Kidney glomerular epithelial cell (primary cell): ENCODE data around the gene MOCS3.
"Not testable (repeated sequence)": the region's sequence is repeated elsewhere in the genome, so short reads cannot be mapped to it uniquely, and the experiment has no call there.

Experiments used
- DNase-seq: peaks from one replicate; lab custom pipeline; 2025; lab: John Stamatoyannopoulos, UW

Gene MOCS3

DNA sequence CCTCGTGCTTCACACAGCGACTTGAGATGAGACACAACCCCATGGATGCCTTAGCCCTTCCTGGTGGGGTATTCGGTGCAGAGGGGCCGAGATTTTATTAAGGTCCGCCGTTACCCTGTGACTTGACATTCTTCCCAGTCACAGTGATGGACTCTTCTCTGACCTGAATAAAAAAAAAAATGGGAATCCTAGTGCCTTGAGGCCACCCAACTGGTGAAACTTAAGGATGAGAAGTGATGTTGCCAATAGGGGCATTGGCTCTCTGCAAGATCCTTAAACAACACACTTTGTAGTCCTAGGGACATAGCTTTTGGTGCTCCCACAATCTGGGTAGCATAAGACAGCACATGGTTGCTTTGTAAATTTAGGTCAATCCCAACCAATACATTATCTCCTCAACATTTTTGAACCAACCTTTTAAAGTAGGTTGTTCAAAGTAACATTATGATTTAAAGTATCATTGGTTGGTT lies 26.6 kb upstream of the MOCS3 start:
- no peak for DNase-seq

DNA sequence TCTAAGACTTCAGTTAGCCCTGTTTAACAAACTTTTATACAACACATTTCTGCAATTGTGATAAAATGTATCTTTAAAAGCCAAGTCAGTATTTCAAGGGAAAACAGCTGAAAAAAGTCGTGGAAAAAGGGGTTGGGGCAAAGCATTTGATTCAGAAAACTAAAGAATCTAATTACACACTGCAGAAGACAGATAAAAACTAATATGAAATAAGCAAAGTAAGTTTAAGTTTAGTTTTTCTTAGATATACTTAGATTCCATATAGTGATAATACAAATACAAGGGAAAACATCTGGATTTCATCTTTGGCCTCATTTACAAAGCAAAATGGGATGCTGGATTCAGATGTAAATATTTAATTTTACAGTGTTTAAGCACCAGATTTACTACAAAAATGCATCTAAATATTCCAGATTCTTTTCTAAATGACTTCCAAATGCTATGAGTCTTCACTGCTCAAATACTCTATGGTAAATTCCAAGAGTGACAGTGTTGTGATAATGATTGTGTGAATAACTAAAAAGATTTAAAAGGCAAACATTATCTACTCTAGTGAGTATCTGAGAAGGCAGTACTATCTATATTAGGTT lies 25.8 kb upstream of the MOCS3 start:
- no peak for DNase-seq

DNA sequence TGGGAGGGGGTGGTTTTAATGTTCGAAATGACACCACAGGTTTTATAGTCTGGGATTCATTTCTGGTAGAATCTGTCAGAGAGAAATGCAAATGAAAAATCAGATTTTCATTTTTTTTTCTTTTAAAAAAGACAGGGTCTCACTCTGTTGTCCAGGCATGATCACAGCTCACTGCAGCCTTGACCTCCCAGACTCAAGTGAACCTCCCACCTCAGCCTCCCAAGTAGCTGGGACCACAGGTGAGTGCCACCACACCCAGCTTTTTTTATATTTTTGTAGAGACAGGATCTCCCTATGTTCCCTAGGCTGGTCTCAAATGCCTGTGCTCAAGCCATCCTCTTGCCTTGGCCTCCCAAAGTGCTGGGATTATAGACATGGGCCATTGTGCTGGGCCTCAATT lies 25.0 kb upstream of the MOCS3 start:
- no peak for DNase-seq

DNA sequence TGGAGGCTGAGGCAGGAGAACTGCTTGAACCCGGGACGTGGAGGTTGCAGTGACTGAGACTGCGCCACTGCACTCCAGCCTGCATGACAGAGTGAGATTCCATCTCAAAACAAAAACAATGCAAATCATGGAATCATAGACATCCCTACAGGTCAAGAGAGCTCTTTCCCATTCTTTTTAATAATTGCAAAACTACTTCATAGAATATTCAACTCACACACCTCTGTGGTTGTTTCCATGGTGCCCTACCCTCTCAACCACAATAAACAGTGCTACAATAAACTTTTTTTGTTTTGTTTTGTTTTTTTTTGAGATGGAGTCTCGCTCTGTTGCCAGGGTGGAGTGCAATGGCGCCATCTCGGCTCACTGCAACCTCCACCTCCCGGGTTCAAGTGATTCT lies 15.5 kb upstream of the MOCS3 start:
- no peak for DNase-seq

DNA sequence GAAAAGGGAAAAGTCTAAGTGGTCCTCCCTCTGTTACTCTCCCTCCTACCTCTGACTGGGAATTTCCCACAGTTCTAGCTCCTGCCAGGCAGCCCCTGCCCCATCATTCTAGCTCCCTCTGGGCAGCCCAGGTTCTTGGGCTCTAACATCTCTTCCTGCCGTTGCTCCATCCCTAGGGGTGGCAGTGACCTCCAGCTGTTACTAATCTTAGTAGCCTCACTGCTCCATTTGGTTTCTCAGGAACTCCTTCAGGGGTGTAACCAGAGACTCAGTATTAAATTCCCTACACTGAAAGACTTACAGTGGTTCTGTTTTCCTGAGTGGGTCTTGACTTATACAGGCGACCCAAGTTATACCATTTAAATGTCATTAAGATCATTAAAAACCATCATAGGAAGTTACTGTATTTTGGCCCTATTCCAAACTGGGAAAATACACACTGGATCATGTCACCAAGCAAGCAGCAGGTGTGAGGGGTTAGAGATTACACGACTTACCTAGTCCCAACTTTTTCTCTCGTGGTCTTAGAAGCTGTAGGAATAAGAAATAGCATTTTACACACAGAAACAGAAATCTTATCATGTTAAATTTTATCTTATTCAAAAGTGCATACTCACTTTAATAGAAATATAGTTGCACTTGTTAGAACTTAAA lies 10.4 kb upstream of the MOCS3 start:
- DNase-seq = no peak

DNA sequence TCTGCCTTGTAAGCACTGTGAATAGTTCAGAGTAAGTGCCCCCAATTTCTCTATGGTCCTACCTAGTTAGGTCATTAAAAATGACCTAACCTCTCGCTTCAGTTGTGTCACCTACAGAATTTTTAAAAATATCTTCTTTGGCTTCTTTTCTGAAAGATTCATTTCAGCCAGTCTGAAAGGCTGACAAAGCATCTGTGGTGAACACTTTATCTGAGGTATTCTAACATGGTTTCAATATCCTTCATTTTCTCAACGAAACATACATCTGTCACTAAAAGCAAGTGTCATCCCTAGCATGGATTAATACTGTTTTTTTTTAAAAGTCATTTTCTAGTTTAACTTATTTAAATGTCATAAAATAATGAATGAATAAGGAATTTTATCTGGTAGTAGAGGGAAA lies 5.4 kb upstream of the MOCS3 start:
- DNase-seq = no peak

DNA sequence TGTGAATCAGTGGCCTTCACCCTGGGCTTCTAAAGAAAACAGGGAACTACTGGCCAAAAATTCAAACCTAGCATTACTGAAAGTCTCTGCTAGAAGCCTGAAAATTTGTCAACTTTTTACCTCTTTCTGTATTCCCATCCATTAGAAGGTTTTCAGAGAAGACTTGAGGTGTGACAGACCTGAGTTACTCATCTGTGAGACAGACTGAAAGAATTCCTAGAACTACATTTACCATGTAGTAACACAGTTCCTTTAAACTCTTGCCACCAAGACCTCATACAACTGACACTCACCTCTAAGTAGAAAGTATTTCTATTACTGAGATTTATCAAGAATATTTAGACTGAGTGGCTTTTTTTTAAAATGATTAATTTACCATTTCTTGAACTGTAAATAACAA lies 4.8 kb upstream of the MOCS3 start:
- no peak for DNase-seq

DNA sequence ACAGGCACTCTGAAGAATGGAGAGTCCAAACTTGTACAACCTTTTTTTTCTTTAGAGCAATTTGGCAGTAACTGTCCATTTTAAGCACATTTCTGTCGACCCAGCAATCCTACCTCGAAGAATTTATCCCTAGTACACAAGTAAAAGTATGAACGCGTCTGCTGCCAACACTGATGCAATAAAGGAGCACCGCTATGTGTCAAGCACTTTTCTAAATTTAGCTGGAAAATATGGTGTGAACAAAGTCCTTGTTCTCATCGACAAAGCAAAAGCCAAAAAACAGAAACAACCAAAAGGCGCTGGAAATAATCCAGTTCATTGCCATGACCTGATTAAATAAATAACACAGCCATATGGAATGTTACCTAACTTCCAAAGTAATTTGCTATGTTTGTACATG lies 1.3 kb upstream of the MOCS3 start:
- DNase-seq = no peak

DNA sequence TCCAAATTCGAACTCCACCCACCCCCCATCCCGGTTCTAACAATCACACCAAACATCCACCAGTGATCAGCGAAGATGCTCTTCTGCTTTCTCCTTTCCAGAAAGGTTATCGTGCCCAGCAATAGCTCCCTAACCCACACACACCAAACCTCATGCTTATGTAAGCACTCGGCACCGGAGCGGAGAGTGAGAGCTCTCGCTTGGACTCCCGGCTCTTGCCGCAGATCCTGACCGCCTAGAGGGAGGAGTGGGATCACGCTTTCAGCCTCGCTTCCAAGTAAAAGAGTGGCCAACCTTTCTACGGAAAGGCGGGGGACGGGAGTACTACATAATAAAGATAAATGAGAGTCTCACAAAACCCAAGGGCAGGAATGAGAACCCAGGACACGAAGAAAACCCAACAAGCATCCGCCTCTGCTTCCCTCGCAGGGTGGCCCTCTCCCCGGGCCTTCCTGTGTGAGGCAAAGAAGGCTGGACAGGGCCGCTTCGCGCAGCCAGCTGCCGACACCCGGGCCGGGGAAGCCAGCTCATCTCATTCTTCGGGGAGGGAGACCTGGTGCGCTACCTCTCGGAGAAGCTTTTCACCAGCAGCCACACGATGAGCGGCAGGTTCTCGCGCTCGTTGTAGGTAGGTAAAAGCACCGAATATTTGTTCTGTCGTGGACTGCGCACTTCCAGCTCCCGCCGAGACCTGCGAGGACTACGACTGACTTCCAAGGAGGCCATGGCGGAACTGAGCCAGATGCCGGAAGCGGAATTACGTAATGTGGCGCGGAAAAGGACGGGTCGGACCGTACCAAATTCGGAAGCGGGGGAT lies 612 bp upstream of the MOCS3 start, which contains the start of gene DPM1:
DPM1 (minus strand) TSS at position 735 of the 817 bp plus-strand sequence; CDS start at position 726, 9 bp downstream.
- DNase-seq = peak; percentile 42

DNA sequence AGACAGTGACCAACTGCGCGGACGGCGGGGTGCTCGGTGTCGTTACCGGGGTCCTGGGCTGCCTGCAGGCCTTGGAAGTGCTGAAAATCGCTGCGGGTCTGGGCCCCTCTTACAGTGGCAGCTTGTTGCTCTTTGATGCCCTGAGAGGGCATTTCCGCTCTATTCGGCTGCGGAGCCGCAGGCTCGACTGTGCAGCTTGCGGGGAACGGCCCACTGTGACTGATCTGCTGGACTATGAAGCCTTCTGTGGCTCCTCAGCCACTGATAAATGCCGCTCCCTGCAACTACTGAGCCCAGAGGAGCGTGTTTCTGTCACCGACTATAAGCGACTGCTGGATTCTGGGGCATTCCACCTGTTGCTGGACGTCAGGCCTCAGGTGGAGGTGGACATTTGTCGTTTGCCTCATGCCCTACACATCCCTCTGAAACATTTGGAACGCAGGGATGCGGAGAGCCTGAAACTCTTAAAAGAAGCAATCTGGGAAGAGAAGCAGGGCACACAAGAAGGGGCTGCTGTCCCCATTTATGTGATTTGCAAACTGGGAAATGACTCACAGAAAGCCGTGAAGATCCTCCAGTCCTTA lies 1.0 kb downstream of the MOCS3 start:
- no peak for DNase-seq

DNA sequence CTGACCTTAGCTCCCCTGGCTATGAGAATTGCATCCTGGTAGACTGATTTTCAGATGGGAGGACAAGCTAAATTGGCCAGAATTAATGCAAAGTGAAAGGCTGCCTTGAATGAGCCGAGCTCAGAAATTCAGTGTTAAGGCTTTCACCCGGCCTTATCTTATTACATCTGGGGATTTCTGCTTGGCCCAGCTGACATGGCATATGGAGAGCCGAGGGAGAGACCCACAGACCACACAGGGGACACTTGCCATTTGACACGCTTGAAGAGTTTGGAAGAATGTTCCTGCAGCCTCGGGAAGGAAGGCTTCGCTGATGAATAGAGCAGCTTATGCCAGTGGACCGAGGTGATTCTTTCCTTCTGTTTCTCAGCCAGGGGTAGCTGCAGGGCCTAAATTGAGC lies 9.0 kb downstream of the MOCS3 start:
- peak; percentile 36 for DNase-seq

DNA sequence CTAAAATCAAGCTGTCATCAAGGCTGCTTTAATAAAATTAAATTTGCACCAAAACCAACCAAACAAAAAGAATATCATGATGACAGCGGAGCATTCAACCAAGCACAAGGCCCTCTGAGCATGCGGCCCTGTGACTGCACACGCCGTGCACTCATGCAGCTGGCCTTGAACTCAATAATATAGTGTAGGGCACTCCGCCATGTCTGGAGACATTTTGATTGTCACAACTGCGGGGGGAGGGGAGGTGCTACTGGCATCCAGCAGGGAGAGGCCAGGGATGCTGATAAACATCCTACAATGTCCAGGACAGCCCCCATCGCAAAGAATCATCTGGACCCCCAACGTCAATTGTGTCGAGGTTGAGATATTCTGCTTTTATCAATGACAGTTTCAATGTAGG lies 9.7 kb downstream of the MOCS3 start:
- no peak for DNase-seq

DNA sequence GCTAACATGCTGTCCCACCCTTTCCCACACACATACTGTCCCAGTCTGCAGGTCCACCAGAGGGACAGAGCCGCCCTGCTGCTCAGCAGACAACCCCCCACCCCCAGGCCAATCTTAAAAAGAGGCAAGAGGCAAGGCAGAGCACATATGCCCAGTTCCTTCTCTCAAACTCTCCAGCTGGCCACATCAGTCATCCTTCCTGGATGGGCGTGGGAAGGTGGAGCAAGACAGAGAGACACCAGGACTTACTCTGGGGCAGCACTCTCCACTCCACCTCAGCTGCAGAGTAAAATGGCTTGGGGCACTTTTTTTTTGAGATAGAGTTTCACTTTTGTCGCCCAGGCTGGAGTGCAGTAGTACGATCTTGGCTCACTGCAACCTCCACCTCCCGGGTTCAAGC lies 10.8 kb downstream of the MOCS3 start:
- DNase-seq = no peak

DNA sequence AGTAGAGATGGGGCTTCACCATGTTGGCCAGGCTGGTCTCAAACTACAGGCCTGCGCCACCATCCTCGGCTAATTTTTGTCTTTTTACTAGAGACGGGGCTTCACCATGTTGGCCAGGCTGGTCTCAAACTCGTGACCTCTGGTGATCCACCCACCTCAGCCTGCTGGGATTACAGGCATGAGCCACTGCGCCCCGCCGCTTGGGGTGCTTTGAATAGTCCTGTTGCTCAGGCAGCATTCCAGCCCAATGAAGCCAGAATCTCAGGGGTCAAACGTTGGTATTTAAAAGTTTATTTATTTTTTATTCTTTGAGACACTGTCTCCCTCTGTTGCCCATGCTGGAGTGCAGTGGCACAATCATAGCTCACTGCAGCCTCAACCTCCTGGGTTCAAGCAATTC lies 11.3 kb downstream of the MOCS3 start:
- no peak for DNase-seq

DNA sequence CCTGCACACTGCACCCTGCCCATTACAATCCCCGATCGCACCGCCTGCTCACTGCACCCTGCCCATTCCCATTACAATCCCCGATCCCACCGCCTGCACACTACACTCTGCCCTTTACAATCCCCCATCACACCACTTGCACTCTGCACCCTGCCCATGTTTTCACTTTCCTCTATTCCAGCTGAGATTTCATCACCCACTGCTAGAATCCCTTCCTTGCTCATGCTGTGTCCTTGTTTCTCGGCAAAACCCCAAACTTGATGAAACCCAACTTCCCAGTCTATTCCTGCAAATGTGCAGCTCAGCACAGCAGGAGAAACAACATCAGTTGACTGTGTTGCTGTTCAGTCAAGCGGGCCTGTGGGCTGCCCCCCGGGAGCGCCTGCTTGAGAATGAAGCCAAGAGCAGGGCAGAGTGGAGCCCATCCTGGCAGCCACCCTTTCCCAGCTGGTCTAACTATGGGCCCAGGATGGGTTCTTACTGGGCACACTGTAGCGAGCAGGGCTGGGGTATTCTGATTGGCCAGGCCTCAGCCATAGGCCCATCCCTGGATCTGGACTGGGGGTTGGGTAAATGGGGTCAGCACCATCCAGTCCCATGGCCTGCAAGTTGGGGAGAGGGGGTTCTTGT lies 17.2 kb downstream of the MOCS3 start:
- DNase-seq = no peak

DNA sequence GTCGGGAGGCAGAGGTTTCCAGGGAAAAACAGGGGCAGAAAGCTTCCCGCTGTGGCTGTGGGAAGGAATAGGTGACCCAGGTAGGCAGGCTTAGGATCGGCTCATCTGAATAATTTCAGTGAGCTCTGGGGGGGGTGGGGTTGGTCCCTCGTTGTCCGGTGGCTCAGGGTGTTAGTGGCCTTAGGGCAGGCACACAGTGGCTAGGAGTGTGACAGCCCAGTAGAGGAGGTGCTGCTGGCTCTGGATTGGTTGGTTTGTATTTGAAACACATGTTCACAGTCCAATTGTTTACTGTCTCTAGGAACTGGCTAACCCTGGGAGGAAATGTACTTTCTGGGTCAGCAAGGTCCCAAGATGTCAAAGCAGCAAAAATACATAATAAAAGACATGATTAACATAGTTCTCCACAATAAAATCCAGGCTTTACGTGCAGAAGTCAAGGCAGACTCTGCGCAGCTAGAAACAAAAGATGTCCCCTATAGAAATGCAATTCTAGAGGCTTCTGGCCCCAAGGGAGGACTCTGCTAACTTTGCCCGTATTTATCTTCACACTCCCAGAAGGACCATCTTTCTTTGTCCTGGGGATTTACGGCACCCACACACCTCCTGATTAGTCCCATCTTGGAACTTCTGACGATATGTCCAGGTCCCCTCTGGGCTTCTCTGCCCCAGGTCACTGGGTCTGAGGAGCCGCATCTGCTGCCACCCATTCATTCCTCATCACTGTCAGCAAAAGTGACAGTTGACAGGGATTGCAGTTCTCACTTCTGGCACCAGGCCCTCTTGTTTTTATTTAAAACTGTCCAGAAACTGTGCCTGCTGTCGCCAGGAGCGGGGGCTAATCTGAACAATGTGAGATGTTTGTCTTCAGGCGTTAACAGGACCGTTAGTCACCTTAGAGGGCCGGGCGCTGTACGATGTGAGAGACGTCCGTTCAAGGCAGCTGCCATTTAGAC lies 18.7 kb downstream of the MOCS3 start:
- DNase-seq = no peak

DNA sequence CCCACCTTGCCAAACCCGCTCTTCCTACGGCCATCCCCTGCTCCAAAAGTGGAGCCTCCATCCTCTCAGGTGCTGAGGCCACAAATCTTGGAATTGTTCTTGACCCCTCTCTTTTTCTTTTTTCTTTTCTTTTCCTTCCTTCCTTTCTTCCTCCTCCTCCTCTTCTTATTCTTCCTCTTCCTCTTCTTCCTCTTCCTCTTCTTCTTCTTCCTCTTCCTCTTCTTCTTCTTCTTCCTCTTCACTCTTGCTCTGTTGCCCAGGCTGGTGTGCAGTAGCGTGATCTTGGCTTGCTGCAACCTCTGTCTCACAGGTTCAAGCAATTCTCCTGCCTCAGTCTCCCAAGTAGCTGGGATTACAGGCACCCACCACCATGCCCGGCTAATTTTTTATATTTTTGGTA lies 19.9 kb downstream of the MOCS3 start:
- DNase-seq = not testable (repeated sequence)

DNA sequence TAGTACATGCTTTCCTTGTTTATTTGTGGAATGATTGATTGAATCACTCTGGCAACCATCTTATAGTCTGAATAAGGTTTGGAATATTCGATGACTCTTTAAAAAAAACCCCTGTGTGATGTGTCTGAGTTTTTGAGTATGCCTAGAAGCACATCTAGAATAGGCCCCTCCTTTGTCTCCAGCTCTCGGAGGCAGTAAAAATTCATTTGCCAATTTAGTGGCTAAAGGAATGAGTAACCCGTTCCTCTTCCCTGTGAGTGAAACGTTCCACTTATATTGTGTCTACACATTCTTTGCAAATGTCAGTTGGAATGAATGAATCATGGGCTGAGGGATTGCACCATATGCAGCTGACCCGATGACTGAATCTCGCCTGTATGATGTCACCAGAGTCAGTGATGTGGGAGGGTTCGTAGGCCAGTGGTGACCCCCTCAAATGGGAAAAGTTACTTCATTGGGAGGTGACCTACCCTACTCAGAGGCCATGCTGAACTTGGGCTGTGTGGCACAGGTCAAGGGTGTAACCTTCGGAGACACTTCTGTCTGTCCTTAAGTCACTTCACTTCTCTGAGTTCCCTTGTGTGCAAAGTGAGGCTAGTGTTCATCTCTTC lies 21.6 kb downstream of the MOCS3 start:
- peak; percentile 92 for DNase-seq

DNA sequence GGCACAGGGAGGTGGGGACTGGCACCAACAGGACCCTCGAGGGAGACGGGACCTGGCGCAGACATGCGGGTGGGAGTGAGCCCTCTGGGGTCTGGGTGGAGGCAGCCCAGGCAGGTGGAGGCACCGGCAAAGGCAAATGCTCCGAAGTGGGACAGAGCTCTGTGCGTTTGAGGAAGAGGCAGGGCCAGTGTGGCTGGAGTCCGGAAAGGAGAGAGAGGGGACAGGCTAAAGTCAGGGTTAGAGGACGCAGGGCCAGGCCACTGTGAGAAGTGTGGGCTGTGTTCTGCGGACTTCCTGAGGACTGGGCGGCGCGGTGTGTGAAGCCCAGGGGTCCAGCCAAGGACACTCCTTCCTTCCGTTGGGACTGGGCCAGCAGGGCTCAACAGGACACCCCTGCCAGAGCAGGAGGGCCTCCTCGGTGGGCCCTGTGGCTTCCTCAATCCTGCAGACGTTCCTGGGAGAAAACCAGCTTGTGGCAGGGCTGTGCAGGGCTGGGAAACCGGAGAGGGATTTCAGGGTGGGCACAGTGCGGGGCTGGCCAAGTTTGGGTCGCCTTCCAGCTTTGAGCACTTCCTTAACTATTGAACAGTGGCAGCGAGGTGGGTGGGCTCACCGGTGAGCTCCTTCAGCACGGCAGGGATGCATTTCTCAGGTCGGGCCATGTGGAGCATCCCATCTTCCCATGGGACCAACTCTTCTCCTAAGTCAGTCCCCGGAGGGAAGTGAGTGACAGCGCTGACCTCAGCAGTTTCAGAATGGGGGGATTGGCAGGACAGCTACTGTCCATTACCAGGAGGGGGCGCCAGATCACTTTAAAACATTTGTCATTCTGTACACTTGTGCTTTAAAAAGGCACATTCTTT lies 22.5 kb downstream of the MOCS3 start:
- peak; percentile 31 for DNase-seq

DNA sequence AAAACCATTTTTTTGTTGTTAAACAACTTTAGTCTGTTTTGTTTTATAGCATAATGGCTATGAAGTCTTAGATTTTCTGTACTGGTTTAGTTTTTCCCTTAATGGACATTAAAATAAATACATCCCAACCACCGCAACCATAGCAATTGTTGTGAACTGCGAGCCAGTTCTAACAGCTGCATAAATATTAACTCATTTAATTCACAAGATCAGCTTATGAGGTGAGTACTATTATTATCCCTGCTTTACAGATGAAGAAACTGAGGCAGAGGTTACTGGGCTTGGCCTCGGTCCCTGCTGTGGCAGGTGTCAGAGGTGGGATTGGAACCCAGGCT lies 23.1 kb downstream of the MOCS3 start:
- DNase-seq = no peak
